Lung microvascular endothelial cell (primary cell): ENCODE results near the gene KIFC1. TPM values are rescaled to one million over a fixed set of nuclear protein-coding genes. Genes with fewer than 3 reads are reported as not detected.
"Not testable (repeated sequence)": the region's sequence is repeated elsewhere in the genome, so short reads cannot be mapped to it uniquely, and the experiment has no call there.

Experiments used
- DNase-seq, 2 donors: peaks; one replicate each; pipeline versions ENCODE4 v3.0.0 to v3.0.0-alpha.2; 2010; ENCODE audit warnings: low read depth in 2 of 2
- total RNA-seq: library from RNA; depleted of rRNA; stranded (reverse); fragments of >200 nt; gene quantifications from 2 replicates; pipeline ENCODE4 v1.2.1, GENCODE V29; 2014

KIFC1 gene
- total RNA-seq: 4.2 and 9.4 TPM in 2 replicates

GRCh38 chr6:33391278-33391921, at the start of gene KIFC1:
Gene KIFC1, plus strand, starts transcription at chr6:33391823. Its CDS starts 163 bp downstream, at chr6:33391986.
- DNase-seq: peak; percentile 100

GRCh38 chr6:33343606-33343952, 48.0 kb upstream of the KIFC1 start:
- DNase-seq: not testable (repeated sequence)

GRCh38 chr6:33343953-33344611, 47.5 kb upstream of the KIFC1 start:
- DNase-seq: peak in 1 of 2 donors; percentile 17

- DNase-seq: peak; percentile 64 to 80
Measured at GRCh38 chr6:33344701-33345697, 46.6 kb upstream of the KIFC1 start.

GRCh38 chr6:33346972-33347371, 44.7 kb upstream of the KIFC1 start:
- DNase-seq: not testable (repeated sequence)

GRCh38 chr6:33347816-33348215, 43.8 kb upstream of the KIFC1 start:
- no peak for DNase-seq

- DNase-seq: not testable (repeated sequence)
Measured at GRCh38 chr6:33355860-33356259, 35.8 kb upstream of the KIFC1 start.

- no peak for DNase-seq
Measured at GRCh38 chr6:33356295-33356694, 35.3 kb upstream of the KIFC1 start.

- DNase-seq: not testable (repeated sequence)
Measured at GRCh38 chr6:33357160-33357871, 34.3 kb upstream of the KIFC1 start.

GRCh38 chr6:33359331-33359730, 32.3 kb upstream of the KIFC1 start:
- DNase-seq: no peak

- not testable (repeated sequence) for DNase-seq
Measured at GRCh38 chr6:33363486-33363885, 28.1 kb upstream of the KIFC1 start.

GRCh38 chr6:33364475-33365205, 27.0 kb upstream of the KIFC1 start:
- peak in 1 of 2 donors; percentile 14 for DNase-seq

- not testable (repeated sequence) for DNase-seq
Measured at GRCh38 chr6:33365206-33365971, 26.2 kb upstream of the KIFC1 start.

GRCh38 chr6:33367009-33367714, 24.5 kb upstream of the KIFC1 start:
- no peak for DNase-seq

GRCh38 chr6:33367715-33368025, 24.0 kb upstream of the KIFC1 start:
- not testable (repeated sequence) for DNase-seq

- not testable (repeated sequence) for DNase-seq
Measured at GRCh38 chr6:33371901-33372300, 19.7 kb upstream of the KIFC1 start.

GRCh38 chr6:33372526-33373123, 19.0 kb upstream of the KIFC1 start:
- DNase-seq: no peak

- no peak for DNase-seq
Measured at GRCh38 chr6:33373960-33374910, 17.4 kb upstream of the KIFC1 start.
